H9 (cell line): Measurements from ENCODE around the gene TOM1L2. TPM values are rescaled to one million over a fixed set of nuclear protein-coding genes. Genes with fewer than 3 reads are reported as not detected.

Source experiments
- DNase-seq: peaks from one replicate; pipeline ENCODE4 v3.0.0-alpha.2; 2017
- H2AFZ ChIP-seq: one replicate; pipeline ENCODE4 v1.6.1; 2013; ENCODE audit warnings: mild to moderate bottlenecking, low read length, control low read depth, moderate library complexity
- H2AK5ac ChIP-seq: 2 replicates; pipeline ENCODE4 v1.6.1; 2013; ENCODE audit warnings: low read length, control low read depth, mixed read lengths; ENCODE audit not compliant: insufficient read length
- H2BK120ac ChIP-seq: one replicate; pipeline ENCODE4 v1.6.1; 2013; ENCODE audit warnings: low read depth, mild to moderate bottlenecking, low read length, control low read depth, inconsistent platforms; ENCODE audit not compliant: poor library complexity, severe bottlenecking
- H2BK12ac ChIP-seq: 2 replicates; pipeline ENCODE4 v1.6.1; 2013; ENCODE audit warnings: low read length, control low read depth, mixed read lengths, low read depth; ENCODE audit not compliant: insufficient read length
- H2BK15ac ChIP-seq: 2 replicates; pipeline ENCODE4 v1.6.1; 2013; ENCODE audit warnings: low read depth, low read length, control low read depth
- H2BK20ac ChIP-seq: one replicate; pipeline ENCODE4 v1.6.1; 2013; ENCODE audit warnings: low read depth, mild to moderate bottlenecking, low read length, control low read depth, inconsistent platforms; ENCODE audit not compliant: poor library complexity, severe bottlenecking
- H2BK5ac ChIP-seq: 2 replicates; pipeline ENCODE4 v1.6.1; 2013; ENCODE audit warnings: low read length, control low read depth, mixed read lengths; ENCODE audit not compliant: insufficient read length
- H3K14ac ChIP-seq: 2 replicates; pipeline ENCODE4 v1.6.1; 2013; ENCODE audit warnings: low read length, control low read depth; ENCODE audit not compliant: insufficient read depth
- H3K18ac ChIP-seq: 2 replicates; pipeline ENCODE4 v1.6.1; 2013; ENCODE audit warnings: low read depth, mild to moderate bottlenecking, mixed read lengths, low read length, control low read depth; ENCODE audit not compliant: insufficient read length
- H3K23ac ChIP-seq: 2 replicates; pipeline ENCODE4 v1.6.1; 2013; ENCODE audit warnings: low read length, control low read depth, mixed read lengths, low read depth; ENCODE audit not compliant: insufficient read length
- H3K23me2 ChIP-seq: 2 replicates; pipeline ENCODE4 v1.6.1; 2013; ENCODE audit warnings: low read depth, mild to moderate bottlenecking, mixed read lengths, low read length, control low read depth; ENCODE audit not compliant: insufficient read length, poor library complexity, severe bottlenecking
- H3K27ac ChIP-seq: 2 replicates; pipeline ENCODE4 v1.5.1; 2013; ENCODE audit warnings: low read length, control low read depth, mixed read lengths, low read depth; ENCODE audit not compliant: insufficient read length
- H3K27me3 ChIP-seq: 2 replicates; pipeline ENCODE4 v1.6.1; 2013; ENCODE audit warnings: low read length, control low read depth, inconsistent platforms; ENCODE audit not compliant: insufficient read depth
- H3K4ac ChIP-seq: 2 replicates; pipeline ENCODE4 v1.6.1; 2013; ENCODE audit warnings: low read depth, mild to moderate bottlenecking, control low read depth, inconsistent platforms, low read length, moderate library complexity
- H3K4me1 ChIP-seq: 2 replicates; pipeline ENCODE4 v1.6.1; 2013; ENCODE audit warnings: low read length, control low read depth, inconsistent platforms; ENCODE audit not compliant: insufficient read depth
- H3K4me2 ChIP-seq: 2 replicates; pipeline ENCODE4 v1.6.1; 2013; ENCODE audit warnings: low read length, control low read depth, mixed read lengths; ENCODE audit not compliant: insufficient read length, insufficient read depth
- H3K56ac ChIP-seq: 2 replicates; pipeline ENCODE4 v1.6.1; 2013; ENCODE audit warnings: low read depth, mild to moderate bottlenecking, mixed read lengths, low read length, control low read depth; ENCODE audit not compliant: insufficient read length
- H3K79me1 ChIP-seq: 2 replicates; pipeline ENCODE4 v1.6.1; 2013; ENCODE audit warnings: low read depth, mild to moderate bottlenecking, moderate library complexity, low read length, control low read depth, inconsistent platforms; ENCODE audit not compliant: insufficient read depth, poor library complexity, severe bottlenecking
- H3K79me2 ChIP-seq: 2 replicates; pipeline ENCODE4 v1.6.1; 2013; ENCODE audit warnings: low read length, control low read depth, inconsistent platforms; ENCODE audit not compliant: insufficient read depth
- H3K9ac ChIP-seq: 2 replicates; pipeline ENCODE4 v1.6.1; 2013; ENCODE audit warnings: low read length, control low read depth, mixed read lengths; ENCODE audit not compliant: insufficient read length; ENCODE audit errors: extremely low read depth
- H3K9me3 ChIP-seq: one replicate; pipeline ENCODE4 v1.6.1; 2013; ENCODE audit warnings: low read depth, low read length, inconsistent platforms; ENCODE audit not compliant: control insufficient read depth
- H3T11ph ChIP-seq: one replicate; pipeline ENCODE4 v1.6.1; 2013; ENCODE audit warnings: mild to moderate bottlenecking, low read length, control low read depth, inconsistent platforms
- H4K20me1 ChIP-seq: one replicate; pipeline ENCODE4 v1.6.1; 2013; ENCODE audit not compliant: control insufficient read depth, insufficient read length, insufficient read depth
- H4K5ac ChIP-seq: 2 replicates; pipeline ENCODE4 v1.6.1; 2013; ENCODE audit warnings: low read depth, mild to moderate bottlenecking, mixed read lengths, low read length, control low read depth; ENCODE audit not compliant: insufficient read length
- H4K8ac ChIP-seq: replicated peaks from 2 replicates; pipeline ENCODE4 v1.6.1; 2013; ENCODE audit warnings: low read length, control low read depth, mixed read lengths, low read depth; ENCODE audit not compliant: insufficient read length
- H4K91ac ChIP-seq: 2 replicates; pipeline ENCODE4 v1.6.1; 2013; ENCODE audit warnings: low read depth, mild to moderate bottlenecking, moderate library complexity, mixed read lengths, low read length, control low read depth; ENCODE audit not compliant: insufficient read length
- H3K27ac Mint-ChIP-seq, 3 experiments: 2 replicates in 2 of 3; 3 replicates in 1 of 3; pipeline ENCODE4 v1.8.0; 2020 to 2021; ENCODE audit warnings: mixed read lengths in 3 of 3, mild to moderate bottlenecking in 1 of 3, moderate library complexity in 1 of 3
- H3K27me3 Mint-ChIP-seq: 2 replicates; pipeline ENCODE4 v1.8.0; 2021; ENCODE audit warnings: low read depth, mild to moderate bottlenecking, moderate library complexity, mixed read lengths
- H3K36me3 Mint-ChIP-seq, 3 experiments: 2 replicates in 2 of 3; 3 replicates in 1 of 3; pipeline ENCODE4 v1.8.0; 2020 to 2021; ENCODE audit warnings: low read depth in 3 of 3, mixed read lengths in 3 of 3; ENCODE audit not compliant: insufficient read depth in 1 of 3
- H3K4me1 Mint-ChIP-seq, 2 experiments: 2 replicates each; pipeline ENCODE4 v1.8.0; 2020; ENCODE audit warnings: mixed read lengths in 2 of 2
- H3K4me3 Mint-ChIP-seq, 2 experiments: 2 replicates in 1 of 2; 3 replicates in 1 of 2; pipeline ENCODE4 v1.8.0; 2020 to 2021; ENCODE audit warnings: mild to moderate bottlenecking in 2 of 2, mixed read lengths in 2 of 2, moderate library complexity in 1 of 2
- H3K9me3 Mint-ChIP-seq, 2 experiments: 2 replicates in 1 of 2; 3 replicates in 1 of 2; pipeline ENCODE4 v1.8.0; 2020; ENCODE audit warnings: mild to moderate bottlenecking in 2 of 2, mixed read lengths in 2 of 2, moderate library complexity in 1 of 2
- WGBS: extraction: QIAGEN DNeasy Blood & Tissue Kit; methylation state at CpG from one replicate; pipeline ENCODE4 v1.1.7; 2013; ENCODE audit warnings: missing lambda C conversion rate, low lambda C conversion rate, mixed read lengths; ENCODE audit not compliant: insufficient read length; ENCODE audit errors: extremely low coverage; 5-methylcytosine and 5-hydroxymethylcytosine counted together
- total RNA-seq: library from RNA; stranded (reverse); gene quantifications from 2 replicates; pipeline ENCODE4 v1.2.1, GENCODE V29; 2021
- TF ChIP-seq, protein P1 (sequence below): fragments of 200-600 bp; sonication (generic); conservative IDR thresholded peaks from 3 replicates; pipeline ENCODE4 v1.8.0; 2021; ENCODE audit warnings: antibody characterized with exemption, mild to moderate bottlenecking

Gene TOM1L2
- total RNA-seq, 1 experiment from 2014 or later: 4.6 TPM

GRCh38 chr17:17989081-17989480 is 16.9 kb upstream of the TOM1L2 start:
- Histone ChIP-seq H2BK12ac (no peak overlapping the region), H3K4me2 (no peak overlapping the region), H3K4me1 (no peaks in the 10 kb centered on the region), H3K23me2 (peaks cover 3% of the 10 kb centered on the region), H2AFZ (no peak overlapping the region), H4K91ac (no peak overlapping the region), H3K4ac (no peak overlapping the region), H3K27ac (no peak overlapping the region), H3K27me3 (no peaks in the 10 kb centered on the region), H2BK20ac (no peak overlapping the region), H2AK5ac (no peak overlapping the region), H4K8ac (no peak overlapping the region), H3K56ac (no peak overlapping the region), H4K20me1 (no peaks in the 10 kb centered on the region), H3K23ac (no peak overlapping the region), H4K5ac (no peak overlapping the region), H3K9me3 (no peaks in the 10 kb centered on the region), H3T11ph (no peak overlapping the region), H3K9ac (no peak overlapping the region), H3K79me1 (no peaks in the 10 kb centered on the region), H3K14ac (no peak overlapping the region), H2BK120ac (no peak overlapping the region), H3K79me2 (no peaks in the 10 kb centered on the region), H2BK5ac (no peak overlapping the region), H2BK15ac (no peak overlapping the region), H3K18ac (no peak overlapping the region)
- Mint-ChIP-seq H3K9me3 (no peaks in the 10 kb centered on the region), H3K4me1 (no peaks in the 10 kb centered on the region), H3K27me3 (peaks cover 3% of the 10 kb centered on the region), H3K36me3 (no peaks in the 10 kb centered on the region), H3K4me3 (no peak overlapping the region), H3K27ac (peak overlapping the region in 1 of 3 experiments; percentile 86; a peak in 1 of 7 replicates)
- DNase-seq: no peak
- WGBS: no CpG with 5 or more reads among the region's 9 CpGs
- TF ChIP-seq, protein P1, sequence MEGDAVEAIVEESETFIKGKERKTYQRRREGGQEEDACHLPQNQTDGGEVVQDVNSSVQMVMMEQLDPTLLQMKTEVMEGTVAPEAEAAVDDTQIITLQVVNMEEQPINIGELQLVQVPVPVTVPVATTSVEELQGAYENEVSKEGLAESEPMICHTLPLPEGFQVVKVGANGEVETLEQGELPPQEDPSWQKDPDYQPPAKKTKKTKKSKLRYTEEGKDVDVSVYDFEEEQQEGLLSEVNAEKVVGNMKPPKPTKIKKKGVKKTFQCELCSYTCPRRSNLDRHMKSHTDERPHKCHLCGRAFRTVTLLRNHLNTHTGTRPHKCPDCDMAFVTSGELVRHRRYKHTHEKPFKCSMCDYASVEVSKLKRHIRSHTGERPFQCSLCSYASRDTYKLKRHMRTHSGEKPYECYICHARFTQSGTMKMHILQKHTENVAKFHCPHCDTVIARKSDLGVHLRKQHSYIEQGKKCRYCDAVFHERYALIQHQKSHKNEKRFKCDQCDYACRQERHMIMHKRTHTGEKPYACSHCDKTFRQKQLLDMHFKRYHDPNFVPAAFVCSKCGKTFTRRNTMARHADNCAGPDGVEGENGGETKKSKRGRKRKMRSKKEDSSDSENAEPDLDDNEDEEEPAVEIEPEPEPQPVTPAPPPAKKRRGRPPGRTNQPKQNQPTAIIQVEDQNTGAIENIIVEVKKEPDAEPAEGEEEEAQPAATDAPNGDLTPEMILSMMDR: no peak
